Liver (tissue), 9 donors: ENCODE measurements around the gene DPP6. TPM values are rescaled to one million over a fixed set of nuclear protein-coding genes. Genes with fewer than 3 reads are reported as not detected.

ENCODE experiments used
- DNase-seq: peaks from one replicate; pipeline ENCODE4 v3.0.0-alpha.2; 2017; ENCODE audit warnings: low spot score
- H3K27ac ChIP-seq, 2 donors: one replicate each; pipeline ENCODE4 v1.7.0; 2013; ENCODE audit warnings: inconsistent platforms in 2 of 2, low read length in 2 of 2, control low read depth in 1 of 2, low read depth in 1 of 2, mild to moderate bottlenecking in 1 of 2
- H3K27me3 ChIP-seq, 4 donors: one replicate each; pipeline versions ENCODE4 v1.6.1 to v1.7.0; 2013; ENCODE audit warnings: low read length in 3 of 4, inconsistent platforms in 1 of 4, mild to moderate bottlenecking in 1 of 4, moderate library complexity in 1 of 4; ENCODE audit not compliant: control insufficient read depth in 4 of 4, insufficient read depth in 4 of 4
- H3K36me3 ChIP-seq, 4 donors: one replicate each; pipeline versions ENCODE4 v1.6.1 to v1.7.0; 2013; ENCODE audit warnings: low read length in 3 of 4, mild to moderate bottlenecking in 3 of 4, low read depth in 1 of 4, moderate library complexity in 1 of 4; ENCODE audit not compliant: control insufficient read depth in 4 of 4, insufficient read depth in 3 of 4
- H3K4me1 ChIP-seq, 4 donors: one replicate each; pipeline versions ENCODE4 v1.6.1 to v1.7.0; 2013; ENCODE audit warnings: low read length in 3 of 4, mild to moderate bottlenecking in 3 of 4, moderate library complexity in 1 of 4; ENCODE audit not compliant: control insufficient read depth in 4 of 4, insufficient read depth in 4 of 4
- H3K4me3 ChIP-seq, 3 donors: one replicate each; pipeline versions ENCODE4 v1.6.1 to v1.7.0; 2013; ENCODE audit warnings: low read length in 3 of 3, control low read depth in 1 of 3, low read depth in 1 of 3, mild to moderate bottlenecking in 1 of 3
- H3K9ac ChIP-seq, 2 donors: one replicate each; pipeline ENCODE4 v1.7.0; 2013; ENCODE audit warnings: low read length in 2 of 2, mild to moderate bottlenecking in 2 of 2, moderate library complexity in 2 of 2, control low read depth in 1 of 2, low read depth in 1 of 2
- H3K9me3 ChIP-seq, 4 donors: one replicate each; pipeline versions ENCODE4 v1.6.1 to v1.7.0; 2013; ENCODE audit warnings: low read length in 3 of 4; ENCODE audit not compliant: control insufficient read depth in 4 of 4
- EGR1 ChIP-seq, 2 donors: IDR thresholded peaks; 2 replicates each; pipeline ENCODE4 v1.6.1; 2016 to 2018; ENCODE audit warnings: antibody characterized with exemption in 2 of 2, low read depth in 2 of 2
- FOXA1 ChIP-seq: IDR thresholded peaks from 2 replicates; pipeline ENCODE4 v1.6.1; 2016; ENCODE audit warnings: antibody characterized with exemption
- FOXA2 ChIP-seq: IDR thresholded peaks from 2 replicates; pipeline ENCODE4 v1.6.1; 2016; ENCODE audit warnings: antibody characterized with exemption
- GABPA ChIP-seq, 2 donors: IDR thresholded peaks in 1 of 2; conservative IDR thresholded peaks in 1 of 2; 2 replicates each; pipeline ENCODE4 v1.6.1; 2016; ENCODE audit warnings: antibody characterized with exemption in 2 of 2, mild to moderate bottlenecking in 1 of 2, moderate library complexity in 1 of 2
- HNF4A ChIP-seq, 2 donors: conservative IDR thresholded peaks; 2 replicates each; pipeline ENCODE4 v1.6.1; 2016; ENCODE audit warnings: antibody characterized with exemption in 2 of 2, mild to moderate bottlenecking in 2 of 2
- JUND ChIP-seq, 2 donors: IDR thresholded peaks; 2 replicates each; pipeline ENCODE4 v1.6.1; 2016; ENCODE audit warnings: antibody characterized with exemption in 2 of 2
- NR2F2 ChIP-seq: IDR thresholded peaks from 2 replicates; pipeline ENCODE4 v1.6.1; 2016; ENCODE audit warnings: antibody characterized with exemption
- RAD21 ChIP-seq, 2 donors: IDR thresholded peaks; 2 replicates each; pipeline ENCODE4 v1.6.1; 2016; ENCODE audit warnings: antibody characterized with exemption in 2 of 2, mild to moderate bottlenecking in 2 of 2
- TAF1 ChIP-seq: conservative IDR thresholded peaks from 2 replicates; pipeline ENCODE4 v1.6.1; 2016; ENCODE audit warnings: antibody characterized with exemption, mild to moderate bottlenecking
- WGBS: extraction: QIAGEN DNeasy Blood & Tissue Kit; methylation state at CpG from one replicate; pipeline ENCODE4 v1.1.7; 2013; 5-methylcytosine and 5-hydroxymethylcytosine counted together
- polyA plus RNA-seq, 2 donors: library from polyadenylated mRNA; stranded (reverse) in 1 of 2; unstranded in 1 of 2; fragments of 200-250 nt in 1 of 2; fragments of >200 nt in 1 of 2; fragmentation: Nextera tagmentation in 1 of 2; extraction: Ambion mirVana in 1 of 2; gene quantifications; one replicate each; pipeline versions ENCODE4 v1.2.1 to v1.2.3, GENCODE V29; 2013 to 2015
- total RNA-seq, 2 donors: library from RNA; depleted of rRNA; stranded (reverse); fragments of >200 nt; gene quantifications; one replicate each; pipeline ENCODE4 v1.2.3, GENCODE V29; 2014
- TF ChIP-seq, protein P1 (sequence below): IDR thresholded peaks from 2 replicates; pipeline ENCODE4 v1.6.1; 2016; ENCODE audit warnings: antibody characterized with exemption
- TF ChIP-seq, protein P2 (sequence below): IDR thresholded peaks from 2 replicates; pipeline ENCODE4 v1.6.1; 2016; ENCODE audit warnings: antibody characterized with exemption
- TF ChIP-seq, protein P3 (sequence below): fragments of 150-350 bp; IDR thresholded peaks from 2 replicates; pipeline ENCODE4 v1.5.1; 2017; ENCODE audit warnings: improper control_type of control experiment, low read depth, low read length; ENCODE audit not compliant: missing input control
- TF ChIP-seq, protein P4 (sequence below): IDR thresholded peaks from 2 replicates; pipeline ENCODE4 v1.6.1; 2016; ENCODE audit warnings: antibody characterized with exemption
- donor health status: healthy.
- donor health status: healthy.
- donor health status: healthy.
- donor health status: healthy.
- donor health status: healthy.

The DPP6 gene
- total and polyA plus RNA-seq, 4 donors: 0.01 TPM; not detected in 3

DNA sequence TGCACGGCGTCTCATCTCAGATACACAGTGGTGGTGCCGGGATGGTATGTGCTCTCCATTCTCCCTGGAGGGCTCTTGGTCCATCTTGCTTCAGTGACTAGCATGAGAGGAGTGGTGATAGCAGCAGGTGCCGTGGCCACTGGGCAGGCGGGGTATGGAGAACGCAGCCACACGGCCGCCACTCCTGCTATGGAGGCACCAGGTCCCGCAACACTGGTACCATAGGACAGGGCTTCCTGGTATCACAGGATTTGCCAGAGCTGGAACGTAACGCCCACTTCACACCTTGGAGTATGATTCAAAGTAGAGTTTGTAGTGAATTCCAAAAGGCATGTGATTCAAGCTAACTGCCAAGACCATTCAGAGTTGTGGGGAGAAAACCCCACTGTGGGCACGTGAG lies 284.1 kb downstream of the DPP6 start:
- no peaks in the 10 kb centered on the region for H3K9me3 ChIP-seq
- WGBS: 86% methylated on average over 12 of the region's 12 CpGs
- DNase-seq: no peak
- no peak overlapping the region for H3K9ac ChIP-seq
- no peaks in the 10 kb centered on the region for H3K27me3 ChIP-seq
- no peak overlapping the region for H3K27ac ChIP-seq
- H3K36me3 ChIP-seq: no peaks in the 10 kb centered on the region
- TF ChIP-seq FOXA2 (no peak), EGR1 (IDR thresholded peaks at IDR 0.05; ENCODE audit: low read depth in 2 of 2) (no peak), HNF4A (conservative IDR thresholded peaks at IDR 0.05) (no peak), NR2F2 (no peak), FOXA1 (no peak), RAD21 (IDR thresholded peaks at IDR 0.05) (no peak), GABPA (IDR thresholded peaks at IDR 0.05 in 1 of 2, conservative IDR thresholded peaks at IDR 0.05 in 1 of 2) (no peak), TAF1 (no peak)
- TF ChIP-seq, protein P1, sequence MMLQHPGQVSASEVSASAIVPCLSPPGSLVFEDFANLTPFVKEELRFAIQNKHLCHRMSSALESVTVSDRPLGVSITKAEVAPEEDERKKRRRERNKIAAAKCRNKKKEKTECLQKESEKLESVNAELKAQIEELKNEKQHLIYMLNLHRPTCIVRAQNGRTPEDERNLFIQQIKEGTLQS: no peak
- TF ChIP-seq, protein P2, sequence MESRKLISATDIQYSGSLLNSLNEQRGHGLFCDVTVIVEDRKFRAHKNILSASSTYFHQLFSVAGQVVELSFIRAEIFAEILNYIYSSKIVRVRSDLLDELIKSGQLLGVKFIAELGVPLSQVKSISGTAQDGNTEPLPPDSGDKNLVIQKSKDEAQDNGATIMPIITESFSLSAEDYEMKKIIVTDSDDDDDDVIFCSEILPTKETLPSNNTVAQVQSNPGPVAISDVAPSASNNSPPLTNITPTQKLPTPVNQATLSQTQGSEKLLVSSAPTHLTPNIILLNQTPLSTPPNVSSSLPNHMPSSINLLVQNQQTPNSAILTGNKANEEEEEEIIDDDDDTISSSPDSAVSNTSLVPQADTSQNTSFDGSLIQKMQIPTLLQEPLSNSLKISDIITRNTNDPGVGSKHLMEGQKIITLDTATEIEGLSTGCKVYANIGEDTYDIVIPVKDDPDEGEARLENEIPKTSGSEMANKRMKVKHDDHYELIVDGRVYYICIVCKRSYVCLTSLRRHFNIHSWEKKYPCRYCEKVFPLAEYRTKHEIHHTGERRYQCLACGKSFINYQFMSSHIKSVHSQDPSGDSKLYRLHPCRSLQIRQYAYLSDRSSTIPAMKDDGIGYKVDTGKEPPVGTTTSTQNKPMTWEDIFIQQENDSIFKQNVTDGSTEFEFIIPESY: no peak
- H3K4me3 ChIP-seq: no peak overlapping the region
- no peaks in the 10 kb centered on the region for H3K4me1 ChIP-seq

DNA sequence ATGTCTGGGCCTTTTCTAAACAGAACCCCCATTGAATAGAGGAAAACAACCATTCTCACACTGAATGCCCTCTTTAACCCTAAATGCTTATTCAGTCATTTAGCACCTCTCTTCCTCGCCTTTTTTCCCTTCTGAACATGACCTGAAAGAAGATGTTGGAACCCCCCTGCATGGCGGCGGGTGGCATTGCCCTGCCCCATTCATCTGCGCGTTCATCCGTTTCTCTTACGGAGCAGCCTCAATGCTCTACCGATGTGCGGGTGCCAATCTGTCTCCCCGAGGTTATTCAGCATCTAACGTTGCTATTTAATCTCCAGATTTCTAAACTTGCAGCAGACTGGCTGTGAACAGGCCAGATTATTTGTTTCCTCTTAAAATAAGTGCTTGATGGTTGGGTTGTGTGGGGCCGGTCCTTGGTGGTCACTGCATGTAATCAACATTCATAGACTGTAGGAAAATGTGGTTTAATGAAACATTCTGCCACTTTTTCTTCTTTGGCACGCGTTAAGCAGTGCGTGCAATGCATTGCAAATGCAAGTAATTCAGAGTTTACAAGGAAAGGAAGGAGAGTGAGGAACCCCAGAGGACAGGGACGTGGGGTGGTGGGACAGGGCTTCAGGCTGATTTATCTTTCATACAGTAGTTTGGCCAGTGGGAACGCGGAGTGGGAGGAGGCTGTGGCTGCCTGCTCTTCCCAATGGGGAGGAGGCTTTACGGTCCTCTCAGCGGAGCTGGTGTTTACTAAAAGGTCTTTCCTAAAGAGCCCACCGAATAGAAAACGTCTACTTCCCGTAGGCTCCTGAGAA lies 286.7 kb downstream of the DPP6 start:
- no peak overlapping the region for H3K27ac ChIP-seq
- TF ChIP-seq, protein P2: no peak
- TF ChIP-seq EGR1 (IDR thresholded peaks at IDR 0.05; ENCODE audit: low read depth in 2 of 2) (no peak), JUND (IDR thresholded peaks at IDR 0.05) (no peak)
- TF ChIP-seq, protein P3, sequence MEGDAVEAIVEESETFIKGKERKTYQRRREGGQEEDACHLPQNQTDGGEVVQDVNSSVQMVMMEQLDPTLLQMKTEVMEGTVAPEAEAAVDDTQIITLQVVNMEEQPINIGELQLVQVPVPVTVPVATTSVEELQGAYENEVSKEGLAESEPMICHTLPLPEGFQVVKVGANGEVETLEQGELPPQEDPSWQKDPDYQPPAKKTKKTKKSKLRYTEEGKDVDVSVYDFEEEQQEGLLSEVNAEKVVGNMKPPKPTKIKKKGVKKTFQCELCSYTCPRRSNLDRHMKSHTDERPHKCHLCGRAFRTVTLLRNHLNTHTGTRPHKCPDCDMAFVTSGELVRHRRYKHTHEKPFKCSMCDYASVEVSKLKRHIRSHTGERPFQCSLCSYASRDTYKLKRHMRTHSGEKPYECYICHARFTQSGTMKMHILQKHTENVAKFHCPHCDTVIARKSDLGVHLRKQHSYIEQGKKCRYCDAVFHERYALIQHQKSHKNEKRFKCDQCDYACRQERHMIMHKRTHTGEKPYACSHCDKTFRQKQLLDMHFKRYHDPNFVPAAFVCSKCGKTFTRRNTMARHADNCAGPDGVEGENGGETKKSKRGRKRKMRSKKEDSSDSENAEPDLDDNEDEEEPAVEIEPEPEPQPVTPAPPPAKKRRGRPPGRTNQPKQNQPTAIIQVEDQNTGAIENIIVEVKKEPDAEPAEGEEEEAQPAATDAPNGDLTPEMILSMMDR: no peak
- TF ChIP-seq, protein P4, sequence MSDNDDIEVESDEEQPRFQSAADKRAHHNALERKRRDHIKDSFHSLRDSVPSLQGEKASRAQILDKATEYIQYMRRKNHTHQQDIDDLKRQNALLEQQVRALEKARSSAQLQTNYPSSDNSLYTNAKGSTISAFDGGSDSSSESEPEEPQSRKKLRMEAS: no peak
- WGBS: 67% methylated on average over 23 of the region's 23 CpGs

More for the DNA sequence above, 286.7 kb downstream of the DPP6 start:
- DNase-seq: no peak
- Histone ChIP-seq H3K4me3 (no peak overlapping the region), H3K4me1 (no peaks in the 10 kb centered on the region), H3K27me3 (no peaks in the 10 kb centered on the region), H3K9me3 (no peaks in the 10 kb centered on the region), H3K9ac (no peak overlapping the region), H3K36me3 (no peaks in the 10 kb centered on the region)
